HG03520 (cell line): Measurements from ENCODE around the gene PNLIP.

Source experiments
- ATAC-seq: cut with Tn5 transposase; IDR thresholded peaks from one replicate; pipeline ENCODE4 v1.9.1; 2021; ENCODE audit warnings: mild to moderate bottlenecking, moderate library complexity; ENCODE audit not compliant: unreplicated experiment

The PNLIP gene

DNA sequence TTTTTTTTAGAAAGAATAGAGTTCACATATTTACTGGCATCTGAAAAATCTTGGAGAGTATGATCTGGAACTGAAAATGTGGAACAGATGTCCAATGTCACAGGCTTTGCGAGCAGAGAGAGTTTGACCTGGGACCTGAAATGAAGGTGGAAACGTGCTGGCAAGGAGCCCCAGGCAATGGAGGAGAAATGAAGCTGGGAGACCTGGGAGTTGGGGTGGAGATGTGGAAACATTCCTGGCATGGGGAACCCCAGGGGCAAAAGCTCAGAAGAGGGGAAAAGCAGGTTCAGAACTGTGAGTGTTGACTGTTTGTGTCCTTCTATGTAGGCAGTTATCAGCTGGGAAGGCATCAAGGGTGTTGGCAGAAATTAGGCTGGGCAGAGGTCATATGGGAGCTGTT lies 67.7 kb downstream of the PNLIP start:
- no peak for ATAC-seq

DNA sequence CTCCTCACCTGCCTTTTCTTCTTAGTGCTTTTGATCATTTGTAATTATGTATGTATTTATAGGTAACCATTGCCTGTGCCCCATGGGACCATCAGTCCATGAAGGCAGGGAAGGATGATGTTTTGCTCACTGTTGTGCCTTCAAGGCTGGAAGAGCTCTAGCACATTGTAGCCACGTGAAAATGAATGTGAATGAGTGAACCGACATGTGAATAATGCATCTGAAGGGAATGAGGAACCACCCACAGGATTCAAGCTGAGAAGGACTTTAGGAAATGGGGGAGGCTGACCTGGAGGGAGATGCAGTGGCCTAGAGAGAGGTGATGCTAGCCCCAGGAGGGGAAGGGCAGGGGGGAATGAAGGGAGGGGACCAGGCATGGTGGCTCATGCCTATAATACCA lies 69.1 kb downstream of the PNLIP start:
- ATAC-seq, result no peak

DNA sequence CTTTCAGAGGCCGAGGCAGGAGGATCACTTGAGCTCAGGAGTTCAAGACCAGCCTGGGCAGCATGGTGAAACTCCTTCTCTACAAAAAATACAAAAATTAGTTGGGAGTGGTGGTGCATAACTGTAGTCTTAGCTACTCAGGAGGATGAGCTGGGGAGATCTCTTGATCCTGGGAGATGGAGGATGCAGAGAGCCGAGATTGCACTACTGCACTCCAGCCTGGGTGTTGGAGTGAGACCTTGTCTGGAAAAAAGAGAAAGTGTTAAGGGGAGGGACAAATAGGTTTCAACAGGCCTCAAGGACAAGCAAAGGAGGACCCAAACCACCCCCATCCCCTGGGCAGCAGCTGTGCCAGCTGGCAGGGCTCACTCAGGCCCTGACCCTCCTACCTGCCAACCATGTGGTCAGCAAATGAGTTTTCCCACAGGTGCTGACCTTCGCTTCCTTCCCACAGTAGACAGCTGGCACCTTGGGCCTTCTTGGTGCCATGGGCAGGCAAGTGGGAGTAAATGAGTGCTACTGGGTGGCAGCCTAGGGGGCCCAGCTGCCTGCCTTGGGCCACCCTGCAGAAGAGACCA lies 69.6 kb downstream of the PNLIP start:
- no peak for ATAC-seq
